GM12878 (cell line): Measurements from ENCODE around the gene SPAG7. TPM values are rescaled to one million over a fixed set of nuclear protein-coding genes. Genes with fewer than 3 reads are reported as not detected.
"Not testable (repeated sequence)": the region's sequence is repeated elsewhere in the genome, so short reads cannot be mapped to it uniquely, and the experiment has no call there.

Experiments
- ATAC-seq: fragments of 200-7000 bp; cut with Tn5 transposase; 3 replicates; pipeline ENCODE4 v1.9.1; 2020; ENCODE audit warnings: mild to moderate bottlenecking, moderate library complexity
- BruUV-seq: library from RNA; stranded (reverse); fragments of 400-500 nt; replicated peaks from 2 replicates; lab custom pipeline; 2021; lab: Mats Ljungman, UMichigan
- CTCF ChIA-PET: fragments of 300-600 bp; sonication (Branson Sonifier 250); formaldehyde crosslinking; extraction: SDS; loops from one replicate; lab custom pipeline; 2021; ENCODE audit warnings: inconsistent platforms; lab: Yijun Ruan, JAX
- POLR2A ChIA-PET: fragments of 350-600 bp; formaldehyde crosslinking; extraction: SDS; loops from one replicate; lab custom pipeline; 2021; ENCODE audit warnings: inconsistent platforms; lab: Charles Lee
- RAD21 ChIA-PET: fragments of 300-600 bp; sonication (Branson Sonifier 250); formaldehyde crosslinking; loops from one replicate; lab custom pipeline; 2023; ENCODE audit warnings: antibody characterized with exemption; ENCODE audit not compliant: unreplicated experiment; lab: Charles Lee
- SMC1A ChIA-PET: fragments of 300-600 bp; sonication (Branson Sonifier 250); formaldehyde crosslinking; loops from one replicate; lab custom pipeline; 2023; ENCODE audit not compliant: unreplicated experiment, uncharacterized antibody; lab: Charles Lee
- DNase-seq: peaks from one replicate; pipeline ENCODE4 v3.0.0-alpha.2; 2011; ENCODE audit warnings: low read depth, low spot score
- FAIRE-seq: peaks from 3 replicates; lab custom pipeline; 2011; peaks lifted over from hg19 to GRCh38; lab: Jason Lieb, UNC
- H2AFZ ChIP-seq: 2 replicates; pipeline ENCODE4 v1.6.0; 2011; ENCODE audit warnings: low read depth, low read length, control low read depth; ENCODE audit not compliant: control insufficient read depth
- H3K27ac ChIP-seq: 2 replicates; pipeline ENCODE4 v1.5.1; 2011; ENCODE audit warnings: control low read depth; ENCODE audit not compliant: control insufficient read depth, insufficient read depth
- H3K27me3 ChIP-seq, 2 experiments: replicated peaks in 1 of 2; 2 replicates each; pipeline versions ENCODE4 v1.6.0 to v1.6.1; 2011; ENCODE audit warnings: low read length in 1 of 2; ENCODE audit not compliant: control insufficient read depth in 2 of 2, insufficient read depth in 2 of 2
- H3K36me3 ChIP-seq, 2 experiments: 2 replicates each; pipeline ENCODE4 v1.5.1; 2011; ENCODE audit warnings: low read length in 1 of 2; ENCODE audit not compliant: control insufficient read depth in 2 of 2, insufficient read depth in 2 of 2
- H3K4me1 ChIP-seq: 2 replicates; pipeline ENCODE4 v1.6.1; 2011; ENCODE audit warnings: mild to moderate bottlenecking, low read length, moderate library complexity, mixed read lengths; ENCODE audit not compliant: control insufficient read depth, insufficient read depth
- H3K4me2 ChIP-seq: 2 replicates; pipeline ENCODE4 v1.6.0; 2011; ENCODE audit warnings: control low read depth; ENCODE audit not compliant: control insufficient read depth, insufficient read depth
- H3K4me3 ChIP-seq: fragments of 200-600 bp; sonication (generic); 2 replicates; pipeline ENCODE4 v1.5.1; 2016
- H3K79me2 ChIP-seq: 2 replicates; pipeline ENCODE4 v1.6.0; 2011; ENCODE audit warnings: low read length; ENCODE audit not compliant: control insufficient read depth, insufficient read depth
- H3K9ac ChIP-seq: 2 replicates; pipeline ENCODE4 v1.8.0; 2011; ENCODE audit warnings: low read length, control low read depth, mixed read lengths; ENCODE audit not compliant: control insufficient read depth, insufficient read depth
- H3K9me3 ChIP-seq: replicated peaks from 3 replicates; pipeline ENCODE4 v1.5.1; 2011; ENCODE audit warnings: mild to moderate bottlenecking, low read length; ENCODE audit not compliant: control insufficient read depth, insufficient read depth
- H4K20me1 ChIP-seq: 2 replicates; pipeline ENCODE4 v1.6.0; 2011; ENCODE audit not compliant: control insufficient read depth, insufficient read depth
- FOS ChIP-seq: IDR thresholded peaks from 3 replicates; pipeline ENCODE4 v1.6.1; 2011; ENCODE audit warnings: borderline replicate concordance; ENCODE audit not compliant: insufficient read length; ENCODE audit errors: extremely low read depth
- MAX ChIP-seq: IDR thresholded peaks from 2 replicates; pipeline ENCODE4 v1.6.1; 2012; ENCODE audit warnings: low read depth, low read length, improper control_type of control experiment
- ZNF24 ChIP-seq: fragments of 450-650 bp; IDR thresholded peaks from 2 replicates; pipeline ENCODE4 v1.6.1; 2017; ENCODE audit warnings: antibody characterized with exemption, mild to moderate bottlenecking
- WGBS: methylation state at CpG from one replicate; pipeline ENCODE4 v1.1.6; 2016; ENCODE audit warnings: low lambda C conversion rate; ENCODE audit not compliant: insufficient replicate concordance, insufficient coverage; ENCODE audit errors: missing lambda C conversion rate; 5-methylcytosine and 5-hydroxymethylcytosine counted together
- in situ Hi-C: fragments of 300-500 bp; cut with MboI; formaldehyde crosslinking; loops from 9 replicates; pipeline ENCODE4 v1.14.3; 2018; ENCODE audit warnings: mixed read lengths
- intact Hi-C: fragments of 100-400 bp; cut with micrococcal nuclease; formaldehyde crosslinking; loops from one replicate; pipeline ENCODE4 v1.14.2; 2022; ENCODE audit not compliant: unreplicated experiment
- polyA plus RNA-seq, 11 experiments: library from polyadenylated mRNA; depleted of rRNA in 4 of 11; unstranded in 6 of 11; stranded (reverse) in 5 of 11; fragments of >200 nt; fragmentation: Nextera tagmentation in 4 of 11; fragmentation: Illumina TruSeq in 1 of 11; extraction: Ambion mirVana in 4 of 11; extraction: Trizol in 1 of 11; gene quantifications; 1 replicate in 1 of 11; 2 replicates in 10 of 11; pipeline versions ENCODE4 v1.2.1 to v1.2.3, GENCODE V29; 2011 to 2016; ENCODE audit warnings: inconsistent platforms in 2 of 11, missing spikeins in 2 of 11, low read depth in 1 of 11
- total RNA-seq, 4 experiments: library from RNA; depleted of rRNA in 3 of 4; stranded (reverse); fragments of >200 nt in 3 of 4; fragmentation: Illumina TruSeq in 1 of 4; extraction: Trizol in 1 of 4; gene quantifications; 2 replicates each; pipeline versions ENCODE4 v1.2.1 to v1.2.3, GENCODE V29; 2013 to 2021
- TF ChIP-seq, protein P1 (sequence below): IDR thresholded peaks from 2 replicates; pipeline ENCODE4 v1.6.1; 2012; ENCODE audit warnings: mild to moderate bottlenecking, low read depth, low read length

The SPAG7 gene
- total and polyA plus RNA-seq, 10 of the 15 experiments (the other 5 are each of a cell fraction or from before 2014, with no cell fraction given) = 7.9 to 146 (median 88.7) TPM

GRCh38 chr17:4928881-4929280, 38.7 kb downstream of the SPAG7 start:
- BruUV-seq = no TSS peak
- intact Hi-C loops = no loop called here
- ChIA-PET POLR2A (no interaction called here), SMC1A (no interaction called here), RAD21 (no interaction called here), CTCF (interaction anchor here (1.0 kb wide), 1 partner anchor 20 kb away, joined by 3 read pairs; no protein-coding TSS in a partner anchor)
- no peak overlapping the region for H3K9ac ChIP-seq
- no peak for DNase-seq
- no peaks in the 10 kb centered on the region; a peak in 1 of 4 replicates for H3K36me3 ChIP-seq
- no peak overlapping the region for H3K27ac ChIP-seq
- no peak overlapping the region for H2AFZ ChIP-seq
- no peak overlapping the region for H3K4me3 ChIP-seq
- 98% methylated on average over 18 of the region's 18 CpGs for WGBS
- H3K9me3 ChIP-seq = no peaks in the 10 kb centered on the region
- no peak for ATAC-seq
- H3K79me2 ChIP-seq = no peaks in the 10 kb centered on the region
- in situ Hi-C loops = no loop called here
- FAIRE-seq = no peak
- TF ChIP-seq, protein P1, sequence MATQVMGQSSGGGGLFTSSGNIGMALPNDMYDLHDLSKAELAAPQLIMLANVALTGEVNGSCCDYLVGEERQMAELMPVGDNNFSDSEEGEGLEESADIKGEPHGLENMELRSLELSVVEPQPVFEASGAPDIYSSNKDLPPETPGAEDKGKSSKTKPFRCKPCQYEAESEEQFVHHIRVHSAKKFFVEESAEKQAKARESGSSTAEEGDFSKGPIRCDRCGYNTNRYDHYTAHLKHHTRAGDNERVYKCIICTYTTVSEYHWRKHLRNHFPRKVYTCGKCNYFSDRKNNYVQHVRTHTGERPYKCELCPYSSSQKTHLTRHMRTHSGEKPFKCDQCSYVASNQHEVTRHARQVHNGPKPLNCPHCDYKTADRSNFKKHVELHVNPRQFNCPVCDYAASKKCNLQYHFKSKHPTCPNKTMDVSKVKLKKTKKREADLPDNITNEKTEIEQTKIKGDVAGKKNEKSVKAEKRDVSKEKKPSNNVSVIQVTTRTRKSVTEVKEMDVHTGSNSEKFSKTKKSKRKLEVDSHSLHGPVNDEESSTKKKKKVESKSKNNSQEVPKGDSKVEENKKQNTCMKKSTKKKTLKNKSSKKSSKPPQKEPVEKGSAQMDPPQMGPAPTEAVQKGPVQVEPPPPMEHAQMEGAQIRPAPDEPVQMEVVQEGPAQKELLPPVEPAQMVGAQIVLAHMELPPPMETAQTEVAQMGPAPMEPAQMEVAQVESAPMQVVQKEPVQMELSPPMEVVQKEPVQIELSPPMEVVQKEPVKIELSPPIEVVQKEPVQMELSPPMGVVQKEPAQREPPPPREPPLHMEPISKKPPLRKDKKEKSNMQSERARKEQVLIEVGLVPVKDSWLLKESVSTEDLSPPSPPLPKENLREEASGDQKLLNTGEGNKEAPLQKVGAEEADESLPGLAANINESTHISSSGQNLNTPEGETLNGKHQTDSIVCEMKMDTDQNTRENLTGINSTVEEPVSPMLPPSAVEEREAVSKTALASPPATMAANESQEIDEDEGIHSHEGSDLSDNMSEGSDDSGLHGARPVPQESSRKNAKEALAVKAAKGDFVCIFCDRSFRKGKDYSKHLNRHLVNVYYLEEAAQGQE = no peak
- TF ChIP-seq ZNF24 (no peak), FOS (no peak), MAX (no peak)
- H3K4me1 ChIP-seq = peaks cover 13% of the 10 kb centered on the region
- no peaks in the 10 kb centered on the region for H4K20me1 ChIP-seq
- no peaks in the 10 kb centered on the region for H3K27me3 ChIP-seq
- H3K4me2 ChIP-seq = no peak overlapping the region

DNA sequence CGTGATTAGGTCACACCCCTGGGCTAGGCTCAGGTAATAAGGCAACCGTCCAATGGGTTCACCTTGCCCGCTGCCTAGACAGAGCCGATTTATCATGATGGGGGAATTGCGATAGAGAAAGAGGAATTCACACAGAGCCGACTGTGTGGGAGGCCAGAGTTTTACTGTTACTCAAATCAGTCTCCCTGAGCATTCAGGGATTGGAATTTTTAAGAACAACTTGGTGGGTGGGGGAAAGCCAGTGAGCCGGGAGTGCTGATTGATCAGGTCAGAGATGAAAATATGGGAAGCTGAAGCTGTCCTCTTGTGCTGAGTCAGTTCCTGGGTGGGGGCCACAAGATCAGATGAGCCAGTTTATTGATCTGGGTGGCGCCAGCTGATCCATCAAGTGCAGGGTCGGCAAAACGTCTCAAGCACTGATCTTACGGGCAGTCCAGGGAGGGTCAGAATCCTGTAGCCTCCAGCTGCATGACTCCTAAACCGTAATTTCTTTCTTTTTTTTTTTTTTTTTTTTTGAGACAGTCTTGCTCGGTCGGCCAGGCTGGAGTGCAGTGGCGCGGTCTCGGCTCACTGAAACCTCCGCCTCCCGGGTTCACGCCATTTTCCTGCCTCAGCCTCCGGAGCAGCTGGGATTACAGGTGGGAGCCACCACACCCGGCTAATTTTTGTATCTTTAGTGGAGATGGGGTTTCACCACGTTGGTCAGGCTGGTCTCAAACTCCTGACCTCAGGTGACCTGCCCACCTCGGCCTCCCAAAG, 40.9 kb downstream of the SPAG7 start:
- H3K9me3 ChIP-seq, RAD21 ChIA-PET, POLR2A ChIA-PET, H3K36me3 ChIP-seq, ATAC-seq, H2AFZ ChIP-seq, FAIRE-seq, SMC1A ChIA-PET, BruUV-seq, H3K4me1 ChIP-seq, H3K79me2 ChIP-seq, in situ Hi-C loops, H3K4me2 ChIP-seq, H4K20me1 ChIP-seq, H3K4me3 ChIP-seq, H3K27ac ChIP-seq, H3K9ac ChIP-seq, DNase-seq, H3K27me3 ChIP-seq, intact Hi-C loops: not testable (repeated sequence)
- CTCF ChIA-PET = interaction anchor here (1.2 kb wide), 1 partner anchor 24 kb away, joined by 4 read pairs; the partner anchor contains the start of gene CHRNE
- WGBS = 88% methylated on average over 22 of the region's 24 CpGs
